ENCODE data around the gene RPL13A. TPM values are rescaled to one million over a fixed set of nuclear protein-coding genes. Genes with fewer than 3 reads are reported as not detected.
"Not testable (repeated sequence)": the region's sequence is repeated elsewhere in the genome, so short reads cannot be mapped to it uniquely, and the experiment has no call there.

RPL13A gene
- total RNA-seq, 2 experiments from 2014 or later, result 3,861 to 3,967 TPM

DNA sequence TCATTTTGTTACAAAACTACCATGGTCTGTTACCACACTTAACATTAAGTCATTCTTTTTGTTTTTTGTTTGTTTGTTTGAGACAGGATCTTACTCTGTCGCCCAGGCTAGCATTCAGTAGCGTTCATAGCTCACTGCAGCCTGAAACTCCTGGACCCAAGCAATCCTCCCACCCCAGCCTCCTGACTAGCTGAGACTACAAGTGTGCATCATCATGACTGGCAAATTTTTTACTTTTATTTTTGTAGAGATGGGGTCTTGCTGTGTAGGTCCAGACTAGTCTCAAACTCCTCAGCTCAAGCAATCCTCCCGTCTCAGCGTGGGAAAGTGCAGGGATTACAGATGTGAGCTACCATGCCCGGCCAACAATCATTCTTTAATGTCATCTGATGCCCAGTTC, 31.1 kb upstream of the RPL13A start:
- intact Hi-C loops (cut with DNase I, micrococcal nuclease), result no loop called here
- H3K4me3 Mint-ChIP-seq, result no peak overlapping the region
- ChIA-PET POLR2A (interaction anchor here (0.6 to 1.3 kb wide), 2 partner anchors 17 to 357 kb away, joined by 3 read pairs; partner anchors contain the start of gene FLT3LG), CTCF (no interaction called here)
- no peak for ATAC-seq
- peak overlapping the region; percentile 1 for H3K27ac Mint-ChIP-seq
- peaks cover 31% of the 10 kb centered on the region for H3K4me1 Mint-ChIP-seq
- H3K27me3 Mint-ChIP-seq, result no peaks in the 10 kb centered on the region
- H3K9me3 Mint-ChIP-seq (ENCODE audit: low read depth), result no peaks in the 10 kb centered on the region
- no peak for DNase-seq
- H3K36me3 Mint-ChIP-seq (ENCODE audit: low read depth), result peaks cover 26% of the 10 kb centered on the region

GRCh38 chr19:49458567-49458903, 28.9 kb upstream of the RPL13A start:
- Mint-ChIP-seq H3K4me1 (peaks cover 21% of the 10 kb centered on the region), H3K9me3 (ENCODE audit: low read depth) (no peaks in the 10 kb centered on the region), H3K27me3 (no peaks in the 10 kb centered on the region), H3K4me3 (no peak overlapping the region), H3K27ac (peak overlapping the region; percentile 51), H3K36me3 (ENCODE audit: low read depth) (peaks cover 18% of the 10 kb centered on the region)
- DNase-seq, result no peak
- POLR2A ChIA-PET, result interaction anchor here (0.6 to 0.7 kb wide), 2 partner anchors 48 to 583 kb away, joined by 3 to 8 read pairs; no protein-coding TSS in a partner anchor
- intact Hi-C loops (cut with DNase I, micrococcal nuclease), result no loop called here
- ATAC-seq, result no peak
- CTCF ChIA-PET, result interaction anchor here (0.6 to 2.3 kb wide), 5 partner anchors 9 to 372 kb away, joined by 3 to 9 read pairs (median 3); no protein-coding TSS in a partner anchor

- POLR2A ChIA-PET, result interaction anchor here (0.8 kb wide), 1 partner anchor 40 kb away, joined by 3 read pairs; no protein-coding TSS in a partner anchor
- intact Hi-C loops (cut with DNase I, micrococcal nuclease), result no loop called here
- Mint-ChIP-seq H3K36me3 (ENCODE audit: low read depth) (peaks cover 12% of the 10 kb centered on the region), H3K27me3 (no peaks in the 10 kb centered on the region), H3K9me3 (ENCODE audit: low read depth) (no peaks in the 10 kb centered on the region), H3K4me1 (peaks cover 15% of the 10 kb centered on the region), H3K27ac (no peak overlapping the region), H3K4me3 (no peak overlapping the region)
- DNase-seq (no peak), ATAC-seq (peak; percentile 43)
- CTCF ChIA-PET, result interaction anchor here (1.1 to 2.3 kb wide), 4 partner anchors 10 to 17 kb away, joined by 3 to 9 read pairs (median 6); no protein-coding TSS in a partner anchor
Measured at GRCh38 chr19:49459388-49459787, 28.0 kb upstream of the RPL13A start.

- peaks cover 13% of the 10 kb centered on the region for H3K36me3 Mint-ChIP-seq (ENCODE audit: low read depth)
- H3K4me1 Mint-ChIP-seq; CTCF ChIA-PET; H3K27ac Mint-ChIP-seq; ATAC-seq; intact Hi-C loops (cut with DNase I, micrococcal nuclease); H3K4me3 Mint-ChIP-seq; DNase-seq; H3K9me3 Mint-ChIP-seq (ENCODE audit: low read depth); POLR2A ChIA-PET; H3K27me3 Mint-ChIP-seq: not testable (repeated sequence)
Measured at GRCh38 chr19:49461130-49461529, 26.3 kb upstream of the RPL13A start.

DNA sequence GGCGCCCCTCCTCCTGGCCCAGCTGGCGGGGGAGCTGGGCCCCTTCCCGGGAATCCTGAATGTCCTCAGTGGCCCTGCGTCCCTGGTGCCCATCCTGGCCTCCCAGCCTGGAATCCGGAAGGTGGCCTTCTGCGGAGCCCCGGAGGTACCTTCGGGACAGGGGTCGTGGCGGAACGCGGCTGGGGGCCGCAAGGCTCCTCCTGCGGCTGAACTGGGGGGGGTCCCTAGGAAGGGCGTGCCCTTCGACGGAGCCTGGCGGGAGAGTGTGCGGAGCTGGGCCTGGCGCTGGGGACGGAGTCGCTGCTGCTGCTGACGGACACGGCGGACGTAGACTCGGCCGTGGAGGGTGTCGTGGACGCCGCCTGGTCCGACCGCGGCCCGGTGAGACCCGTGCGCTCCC, 25.8 kb upstream of the RPL13A start:
- no peaks in the 10 kb centered on the region for H3K27me3 Mint-ChIP-seq
- ChIA-PET POLR2A (no interaction called here), CTCF (no interaction called here)
- peaks cover 3% of the 10 kb centered on the region for H3K4me1 Mint-ChIP-seq
- intact Hi-C loops (cut with DNase I, micrococcal nuclease), result no loop called here
- H3K27ac Mint-ChIP-seq, result no peak overlapping the region
- H3K36me3 Mint-ChIP-seq (ENCODE audit: low read depth), result peaks cover 10% of the 10 kb centered on the region
- ATAC-seq (no peak), DNase-seq (no peak)
- no peaks in the 10 kb centered on the region for H3K9me3 Mint-ChIP-seq (ENCODE audit: low read depth)
- no peak overlapping the region for H3K4me3 Mint-ChIP-seq

- H3K27me3 Mint-ChIP-seq, result no peaks in the 10 kb centered on the region
- H3K27ac Mint-ChIP-seq, result no peak overlapping the region
- no peak for DNase-seq
- ChIA-PET CTCF (interaction anchor here (0.6 kb wide), 1 partner anchor 110 kb away, joined by 3 read pairs; no protein-coding TSS in a partner anchor), POLR2A (no interaction called here)
- H3K4me1 Mint-ChIP-seq, result no peaks in the 10 kb centered on the region
- no peak overlapping the region for H3K4me3 Mint-ChIP-seq
- no peak for ATAC-seq
- H3K36me3 Mint-ChIP-seq (ENCODE audit: low read depth), result peaks cover 8% of the 10 kb centered on the region
- H3K9me3 Mint-ChIP-seq (ENCODE audit: low read depth), result no peaks in the 10 kb centered on the region
- intact Hi-C loops (cut with DNase I, micrococcal nuclease), result no loop called here
Measured at GRCh38 chr19:49462492-49462891, 24.9 kb upstream of the RPL13A start.

DNA sequence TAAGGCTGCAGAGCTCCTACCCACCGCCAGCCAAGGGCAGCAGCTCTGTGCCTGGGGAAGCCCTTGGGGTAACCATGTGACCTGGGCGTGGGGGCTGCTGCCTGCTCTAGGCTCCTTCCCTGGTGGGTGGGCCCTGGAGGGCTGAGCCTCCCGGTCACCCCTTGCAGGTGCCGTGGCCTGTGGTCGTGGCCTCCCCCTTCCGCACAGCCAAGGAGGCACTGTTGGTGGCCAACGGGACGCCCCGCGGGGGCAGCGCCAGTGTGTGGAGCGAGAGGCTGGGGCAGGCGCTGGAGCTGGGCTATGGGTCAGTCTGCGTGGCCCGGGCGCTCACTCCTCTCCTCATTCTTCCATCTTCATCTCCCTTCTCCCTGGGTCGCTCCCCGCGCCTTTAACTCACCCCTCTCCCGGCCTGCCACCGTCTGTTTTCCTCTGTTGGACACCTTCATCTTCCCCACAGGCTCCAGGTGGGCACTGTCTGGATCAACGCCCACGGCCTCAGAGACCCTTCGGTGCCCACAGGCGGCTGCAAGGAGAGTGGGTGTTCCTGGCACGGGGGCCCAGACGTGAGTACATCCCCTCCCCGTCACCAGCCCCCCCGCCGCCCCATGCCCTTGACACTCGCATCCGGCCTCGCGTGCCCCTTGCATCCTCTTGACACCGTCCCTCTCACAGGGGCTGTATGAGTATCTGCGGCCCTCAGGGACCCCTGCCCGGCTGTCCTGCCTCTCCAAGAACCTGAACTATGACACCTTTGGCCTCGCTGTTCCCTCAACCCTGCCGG, 23.3 kb upstream of the RPL13A start:
- H3K4me3 Mint-ChIP-seq, result no peak overlapping the region
- peaks cover 11% of the 10 kb centered on the region for H3K36me3 Mint-ChIP-seq (ENCODE audit: low read depth)
- DNase-seq (no peak), ATAC-seq (no peak)
- no peaks in the 10 kb centered on the region for H3K9me3 Mint-ChIP-seq (ENCODE audit: low read depth)
- peaks cover 9% of the 10 kb centered on the region for H3K4me1 Mint-ChIP-seq
- H3K27me3 Mint-ChIP-seq, result no peaks in the 10 kb centered on the region
- intact Hi-C loops (cut with DNase I, micrococcal nuclease), result no loop called here
- H3K27ac Mint-ChIP-seq, result no peak overlapping the region
- ChIA-PET POLR2A (no interaction called here), CTCF (no interaction called here)

DNA sequence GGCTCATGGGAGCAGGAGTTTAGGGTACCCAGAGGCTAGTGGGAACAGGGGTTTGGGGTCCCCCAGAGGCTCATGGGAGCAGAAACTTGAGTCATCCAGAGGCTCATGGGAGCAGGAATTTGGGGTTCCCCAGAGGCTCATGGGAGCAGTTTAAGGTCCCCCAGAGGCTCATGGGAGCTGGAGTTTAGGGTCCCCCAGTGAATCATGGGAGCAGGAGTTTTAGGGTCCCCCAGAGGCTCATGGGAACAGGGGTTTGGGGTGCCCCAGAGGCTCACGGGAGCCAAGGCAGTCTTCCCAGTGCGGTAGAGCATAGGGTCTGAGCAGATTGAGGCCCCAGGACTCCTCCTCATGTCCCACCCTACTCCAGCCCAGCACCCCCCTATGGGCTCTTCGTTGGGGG, 22.0 kb upstream of the RPL13A start:
- H3K4me3 Mint-ChIP-seq, result no peak overlapping the region
- intact Hi-C loops (cut with DNase I, micrococcal nuclease), result no loop called here
- H3K27me3 Mint-ChIP-seq, result no peaks in the 10 kb centered on the region
- POLR2A ChIA-PET, result no interaction called here
- peaks cover 7% of the 10 kb centered on the region for H3K36me3 Mint-ChIP-seq (ENCODE audit: low read depth)
- peaks cover 19% of the 10 kb centered on the region for H3K4me1 Mint-ChIP-seq
- H3K9me3 Mint-ChIP-seq (ENCODE audit: low read depth), result no peaks in the 10 kb centered on the region
- no peak for ATAC-seq
- DNase-seq, result no peak
- CTCF ChIA-PET, result interaction anchor here (0.7 kb wide), 1 partner anchor 74 kb away, joined by 3 read pairs; no protein-coding TSS in a partner anchor
- no peak overlapping the region for H3K27ac Mint-ChIP-seq

DNA sequence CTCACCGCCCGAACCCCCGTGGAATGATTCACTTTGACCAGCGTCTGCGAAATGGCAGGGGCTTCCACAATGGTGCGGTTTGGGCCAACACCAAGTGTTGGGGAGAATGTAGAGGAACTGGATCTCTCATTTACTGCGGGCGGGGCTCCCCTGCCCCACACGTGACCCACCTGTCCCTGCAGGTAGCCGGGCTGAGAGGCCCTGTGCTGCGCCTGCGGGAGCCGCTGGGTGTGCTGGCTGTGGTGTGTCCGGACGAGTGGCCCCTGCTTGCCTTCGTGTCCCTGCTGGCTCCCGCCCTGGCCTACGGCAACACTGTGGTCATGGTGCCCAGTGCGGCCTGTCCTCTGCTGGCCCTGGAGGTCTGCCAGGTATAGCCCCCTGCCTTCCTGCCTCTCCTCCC, 19.2 kb upstream of the RPL13A start:
- Mint-ChIP-seq H3K4me3 (no peak overlapping the region), H3K27ac (peak overlapping the region; percentile 98), H3K36me3 (ENCODE audit: low read depth) (peaks cover 7% of the 10 kb centered on the region), H3K9me3 (ENCODE audit: low read depth) (no peaks in the 10 kb centered on the region), H3K4me1 (peaks cover 43% of the 10 kb centered on the region), H3K27me3 (no peaks in the 10 kb centered on the region)
- POLR2A ChIA-PET, result no interaction called here
- ATAC-seq, result no peak
- DNase-seq, result no peak
- intact Hi-C loops (cut with DNase I, micrococcal nuclease), result no loop called here
- CTCF ChIA-PET, result no interaction called here

DNA sequence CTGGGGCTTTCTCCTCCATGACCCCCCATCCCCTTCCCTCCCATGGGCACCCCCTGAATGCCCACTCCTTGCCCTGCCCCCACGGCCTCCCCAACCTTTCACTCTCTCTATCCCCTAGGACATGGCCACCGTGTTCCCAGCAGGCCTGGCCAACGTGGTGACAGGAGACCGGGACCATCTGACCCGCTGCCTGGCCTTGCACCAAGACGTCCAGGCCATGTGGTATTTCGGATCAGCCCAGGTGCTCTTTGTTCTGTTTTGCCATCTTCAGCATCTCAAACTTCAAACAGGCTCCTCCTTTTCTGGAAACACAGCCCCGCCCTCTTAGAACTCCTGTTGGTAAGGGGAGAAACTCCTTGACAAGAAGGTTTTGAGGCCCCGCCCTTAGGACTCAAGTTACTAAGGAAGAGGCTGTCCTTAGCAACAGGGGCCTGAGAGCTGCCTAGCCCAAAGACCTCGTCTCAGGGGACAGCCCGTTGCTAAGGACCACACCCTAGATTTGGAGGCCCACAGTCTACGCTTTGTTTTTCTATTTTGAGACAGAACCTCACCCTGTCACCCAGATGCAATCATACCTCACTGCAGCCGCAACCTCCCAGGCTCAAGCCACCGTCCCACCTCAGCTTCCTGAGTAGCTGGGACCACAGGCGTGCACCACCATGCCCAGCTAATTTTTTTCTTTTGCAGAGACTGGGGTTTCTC, 18.5 kb upstream of the RPL13A start:
- Mint-ChIP-seq H3K27me3 (no peaks in the 10 kb centered on the region), H3K27ac (peak overlapping the region; percentile 98), H3K36me3 (ENCODE audit: low read depth) (peaks cover 7% of the 10 kb centered on the region), H3K4me1 (peaks cover 49% of the 10 kb centered on the region), H3K9me3 (ENCODE audit: low read depth) (no peaks in the 10 kb centered on the region), H3K4me3 (peak overlapping the region; percentile 64)
- POLR2A ChIA-PET, result interaction anchor here (0.7 to 1.9 kb wide), 4 partner anchors 13 to 98 kb away, joined by 3 to 18 read pairs (median 4); partner anchors contain the start of genes ALDH16A1 and PIH1D1
- DNase-seq (peak; percentile 88), ATAC-seq (peak; percentile 75)
- intact Hi-C loops (cut with DNase I, micrococcal nuclease), result loop anchor here in 1 of 2 experiments (1.0 kb wide), 3 partner anchors 16 to 27 kb away; partner anchors contain the start of genes ALDH16A1 and RPS11
- CTCF ChIA-PET, result interaction anchor here (0.8 to 3.5 kb wide), 6 partner anchors 14 to 371 kb away, joined by 3 to 23 read pairs (median 4); partner anchors contain the start of gene ALDH16A1

DNA sequence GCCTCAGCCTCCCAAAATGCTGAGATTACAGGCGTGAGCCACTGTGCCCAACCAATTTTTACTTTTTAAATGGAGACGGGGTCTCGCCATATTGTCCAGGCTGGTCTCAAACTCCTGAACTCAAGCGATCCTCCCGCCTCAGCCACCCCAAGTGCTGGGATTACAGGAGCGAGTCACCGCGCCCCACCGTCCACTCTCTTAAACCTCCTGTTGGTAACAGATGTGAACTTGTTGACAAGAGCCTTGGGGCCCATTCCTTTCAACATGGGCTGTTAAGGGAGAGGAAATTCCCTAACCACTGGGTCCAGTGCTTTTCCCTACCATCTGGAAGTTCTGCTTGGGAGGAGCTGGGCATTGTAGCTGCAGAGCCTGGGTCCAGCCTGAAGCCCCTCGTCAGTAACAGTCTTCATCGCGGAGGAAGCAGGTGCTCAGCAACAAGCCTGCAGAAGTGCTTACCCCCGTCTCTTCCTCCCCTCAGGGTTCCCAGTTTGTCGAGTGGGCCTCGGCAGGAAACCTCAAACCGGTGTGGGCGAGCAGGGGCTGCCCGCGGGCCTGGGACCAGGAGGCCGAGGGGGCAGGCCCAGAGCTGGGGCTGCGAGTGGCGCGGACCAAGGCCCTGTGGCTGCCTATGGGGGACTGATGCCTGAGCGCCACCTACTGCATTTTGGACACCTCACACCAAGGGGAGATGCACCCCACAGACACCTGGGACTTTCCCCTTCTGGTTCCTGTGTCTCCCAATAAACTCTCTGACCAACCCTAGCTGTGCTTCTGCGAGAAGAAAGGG, 17.4 kb upstream of the RPL13A start:
- Mint-ChIP-seq H3K27ac (peak overlapping the region; percentile 80), H3K9me3 (ENCODE audit: low read depth) (no peaks in the 10 kb centered on the region)
- intact Hi-C loops (cut with DNase I, micrococcal nuclease), result loop anchor here (1.0 kb wide), 5 partner anchors 17 to 244 kb away; partner anchors contain the start of genes ALDH16A1 (in 2 of the 2) and RPS11 (in 1 of the 2)

More for the DNA sequence above, 17.4 kb upstream of the RPL13A start:
- Mint-ChIP-seq H3K4me3 (peak overlapping the region; percentile 64), H3K36me3 (ENCODE audit: low read depth) (peaks cover 5% of the 10 kb centered on the region), H3K27me3 (no peaks in the 10 kb centered on the region), H3K4me1 (peaks cover 49% of the 10 kb centered on the region)
- DNase-seq, result peak; percentile 90
- ChIA-PET POLR2A (interaction anchor here (0.5 to 1.9 kb wide), 4 partner anchors 17 to 566 kb away, joined by 3 to 18 read pairs (median 4); partner anchors contain the start of genes ALDH16A1 and PIH1D1), CTCF (interaction anchor here (0.6 to 3.5 kb wide), 15 partner anchors 11 to 244 kb away, joined by 3 to 23 read pairs (median 4); partner anchors contain the start of genes ALDH16A1 and PIH1D1)
- peak; percentile 66 for ATAC-seq
